ENCODE results near the gene CBLIF. TPM values are rescaled to one million over a fixed set of nuclear protein-coding genes. Genes with fewer than 3 reads are reported as not detected.

The CBLIF gene
- total RNA-seq, 4 donors from 2014 or later = not detected

DNA sequence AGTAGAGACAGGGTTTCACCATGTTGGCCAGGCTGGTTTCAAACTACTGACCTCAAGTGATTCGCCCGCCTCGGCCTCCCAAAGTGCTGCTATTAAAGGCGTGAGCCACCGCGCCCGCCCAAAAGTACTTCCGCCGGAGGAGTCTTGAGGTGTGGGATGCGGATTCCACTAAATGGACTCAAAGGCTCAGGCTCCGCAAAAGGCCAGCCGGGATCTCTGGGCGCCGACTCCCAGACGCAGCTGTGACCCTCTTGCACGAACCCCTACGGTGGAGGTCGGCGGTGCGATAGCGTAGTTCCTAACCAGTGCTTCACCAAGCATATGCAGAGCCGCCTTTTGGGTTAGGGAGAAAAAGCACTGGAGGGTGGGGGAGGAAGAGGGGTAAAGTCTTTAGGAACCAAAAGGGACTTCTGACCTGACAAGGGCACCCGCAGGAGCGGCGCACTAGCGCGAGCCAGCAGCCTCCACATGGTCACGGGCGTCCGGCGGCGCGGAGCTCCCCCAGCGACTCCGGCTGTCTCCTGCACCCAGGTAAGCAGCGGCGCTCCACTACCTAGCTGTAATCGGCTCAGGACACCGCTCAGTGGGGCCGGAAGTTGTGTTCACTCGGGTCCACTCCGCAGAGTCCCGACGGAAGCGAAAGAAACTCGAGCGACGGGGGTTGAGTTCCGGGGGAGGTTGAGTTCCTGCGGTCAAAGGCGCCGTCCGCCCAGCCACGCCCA is 34.9 kb downstream of the CBLIF start, which contains the start of gene MRPL16:
Gene MRPL16 (minus strand): TSS at position 590 of the 722 bp plus-strand sequence. CDS start 120 bp downstream, at position 470.
- intact Hi-C loops (cut with DNase I; ENCODE audit: low total_unique reads) = loop anchor here (5.0 kb wide), 1 partner anchor 1123 kb away; no protein-coding TSS in a partner anchor
- peak within 1 kb of the TSS; percentile 93 for H3K4me3 ChIP-seq (ENCODE audit: low read depth, poor library complexity, severe bottlenecking)
- no peak for TF ChIP-seq POLR2A (IDR thresholded peaks at IDR 0.05)
- TF ChIP-seq, protein P1, sequence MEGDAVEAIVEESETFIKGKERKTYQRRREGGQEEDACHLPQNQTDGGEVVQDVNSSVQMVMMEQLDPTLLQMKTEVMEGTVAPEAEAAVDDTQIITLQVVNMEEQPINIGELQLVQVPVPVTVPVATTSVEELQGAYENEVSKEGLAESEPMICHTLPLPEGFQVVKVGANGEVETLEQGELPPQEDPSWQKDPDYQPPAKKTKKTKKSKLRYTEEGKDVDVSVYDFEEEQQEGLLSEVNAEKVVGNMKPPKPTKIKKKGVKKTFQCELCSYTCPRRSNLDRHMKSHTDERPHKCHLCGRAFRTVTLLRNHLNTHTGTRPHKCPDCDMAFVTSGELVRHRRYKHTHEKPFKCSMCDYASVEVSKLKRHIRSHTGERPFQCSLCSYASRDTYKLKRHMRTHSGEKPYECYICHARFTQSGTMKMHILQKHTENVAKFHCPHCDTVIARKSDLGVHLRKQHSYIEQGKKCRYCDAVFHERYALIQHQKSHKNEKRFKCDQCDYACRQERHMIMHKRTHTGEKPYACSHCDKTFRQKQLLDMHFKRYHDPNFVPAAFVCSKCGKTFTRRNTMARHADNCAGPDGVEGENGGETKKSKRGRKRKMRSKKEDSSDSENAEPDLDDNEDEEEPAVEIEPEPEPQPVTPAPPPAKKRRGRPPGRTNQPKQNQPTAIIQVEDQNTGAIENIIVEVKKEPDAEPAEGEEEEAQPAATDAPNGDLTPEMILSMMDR (IDR thresholded peaks at IDR 0.05) = no peak
- peak; percentile 82 to 97 for DNase-seq (ENCODE audit: low spot score in 2 of 2)
- 0% methylated on average over 54 of the region's 54 CpGs for WGBS, 2 donors

DNA sequence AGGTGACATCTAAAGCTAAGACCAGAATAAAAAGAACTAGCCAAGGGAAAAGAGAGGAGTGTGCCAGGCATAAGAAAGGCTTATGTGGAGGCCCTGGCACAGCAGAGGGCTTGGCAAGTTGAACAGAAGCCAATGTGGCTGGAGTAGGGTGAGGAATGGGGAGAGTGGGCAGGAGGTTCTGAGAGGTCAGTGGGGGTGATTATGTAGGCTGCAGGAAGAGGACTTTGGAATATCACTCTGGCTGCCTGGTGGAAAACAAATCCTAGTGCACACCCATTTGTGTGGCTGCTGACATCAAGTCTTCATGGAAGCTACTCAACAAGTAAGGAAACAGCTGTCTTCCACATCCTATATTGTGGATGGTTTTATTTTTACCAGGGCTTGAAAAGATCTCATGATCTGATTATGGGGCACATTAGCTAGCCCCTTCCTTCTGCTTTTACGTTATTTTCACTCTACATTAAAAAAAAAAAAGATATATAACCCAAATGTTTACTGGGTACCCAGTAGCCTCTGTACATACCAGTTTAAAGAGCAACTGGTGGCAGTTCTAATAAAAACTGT is 38.2 kb downstream of the CBLIF start:
- TF ChIP-seq POLR2A (IDR thresholded peaks at IDR 0.05) = no peak
- TF ChIP-seq, protein P1 (IDR thresholded peaks at IDR 0.05) = no peak
- H3K4me3 ChIP-seq (ENCODE audit: low read depth, poor library complexity, severe bottlenecking) = no peak overlapping the region
- WGBS, 2 donors = 57 to 68% methylated on average over 1 of the region's 1 CpG
- no peak for DNase-seq (ENCODE audit: low spot score in 2 of 2)
- intact Hi-C loops (cut with DNase I; ENCODE audit: low total_unique reads) = loop anchor here (10.0 kb wide), 1 partner anchor 112 kb away; no protein-coding TSS in a partner anchor

DNA sequence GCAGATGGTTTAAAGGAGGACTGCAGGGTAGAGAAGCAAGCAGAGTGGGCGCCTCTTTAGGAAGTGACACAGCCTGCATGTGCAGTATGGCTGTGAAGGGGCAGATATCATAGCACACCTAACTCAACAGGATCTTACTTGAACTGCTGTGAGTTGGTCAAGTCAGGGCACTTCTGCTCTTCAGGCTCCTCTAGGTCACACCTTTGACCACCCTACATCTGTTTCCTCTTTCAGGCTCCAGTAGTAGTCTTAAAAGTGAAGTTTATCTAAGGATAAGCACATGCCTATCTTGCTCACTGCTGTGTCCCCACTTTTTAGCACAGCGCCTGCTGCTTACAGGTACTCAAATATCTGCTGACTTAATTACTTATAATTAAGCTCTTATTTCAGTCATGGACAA is 41.2 kb downstream of the CBLIF start:
- TF ChIP-seq, protein P1 (IDR thresholded peaks at IDR 0.05) = no peak
- intact Hi-C loops (cut with DNase I; ENCODE audit: low total_unique reads) = loop anchor here (5.0 to 10.0 kb wide), 2 partner anchors 52 to 109 kb away; no protein-coding TSS in a partner anchor
- WGBS, 2 donors = 87 to 98% methylated on average over 2 of the region's 2 CpGs
- no peak overlapping the region for H3K4me3 ChIP-seq (ENCODE audit: low read depth, poor library complexity, severe bottlenecking)
- DNase-seq (ENCODE audit: low spot score in 2 of 2) = no peak

DNA sequence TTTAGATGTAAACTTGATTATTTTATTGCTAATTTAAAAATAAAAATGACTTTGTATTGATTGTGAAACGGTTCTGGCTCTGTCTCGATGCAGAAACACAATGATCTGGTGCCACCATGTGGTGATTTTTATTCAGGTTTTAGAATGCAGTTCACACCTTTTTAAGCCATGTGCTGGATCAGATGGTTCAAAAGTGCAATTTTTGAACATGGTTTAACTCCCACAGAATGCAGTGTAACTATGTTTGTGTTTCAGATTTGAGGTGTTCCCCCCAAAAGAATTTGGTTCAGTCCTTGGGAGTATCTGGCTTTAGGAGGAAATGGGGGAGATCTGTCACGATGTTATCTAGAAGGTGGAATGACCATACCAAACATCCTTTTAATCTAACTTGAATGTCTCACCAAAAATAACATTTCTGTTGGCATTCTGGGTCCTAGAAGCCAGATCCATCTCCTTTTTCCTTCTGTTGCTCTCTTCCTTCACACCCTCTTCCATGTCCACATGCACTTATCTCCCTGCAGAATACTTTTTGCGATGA is 42.6 kb downstream of the CBLIF start:
- TF ChIP-seq, protein P1 (IDR thresholded peaks at IDR 0.05) = no peak
- 34 to 49% methylated on average over 4 of the region's 4 CpGs for WGBS, 2 donors
- peak in 1 of 2 donors; percentile 49 for DNase-seq (ENCODE audit: low spot score in 2 of 2)
- intact Hi-C loops (cut with DNase I; ENCODE audit: low total_unique reads) = loop anchor here (5.0 to 10.0 kb wide), 2 partner anchors 50 to 108 kb away; no protein-coding TSS in a partner anchor
- H3K4me3 ChIP-seq (ENCODE audit: low read depth, poor library complexity, severe bottlenecking) = no peak overlapping the region

DNA sequence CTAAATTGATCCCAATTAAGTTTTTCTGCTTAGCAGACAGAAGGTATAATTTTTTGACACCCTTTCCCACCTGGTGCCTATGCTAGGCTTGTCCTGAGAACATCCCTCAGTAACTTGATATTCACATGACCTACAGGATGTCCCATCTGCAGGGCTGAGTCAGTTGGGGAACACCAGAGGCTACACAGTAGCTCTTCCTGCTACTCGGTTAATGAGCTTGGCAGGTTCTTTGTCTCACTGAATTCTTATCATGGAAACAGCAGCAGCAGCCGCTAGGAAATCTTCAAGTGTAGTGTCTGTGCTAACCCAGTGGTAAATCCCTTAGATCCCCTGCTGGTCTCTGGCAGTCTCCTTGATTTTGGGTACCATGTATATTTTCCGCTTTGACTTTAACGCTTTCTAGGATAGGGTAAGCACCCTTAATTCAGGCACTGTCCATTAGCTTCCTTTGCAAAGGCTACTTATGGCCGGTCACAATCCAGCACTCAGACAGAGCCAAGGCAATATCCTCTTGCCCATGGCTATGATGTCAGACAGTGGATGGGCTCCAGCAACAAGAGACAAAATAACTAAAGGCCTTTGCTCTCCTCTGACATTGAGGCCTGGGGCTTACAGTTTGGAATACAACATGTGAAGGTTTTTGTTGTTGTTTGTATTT is 43.2 kb downstream of the CBLIF start:
- intact Hi-C loops (cut with DNase I; ENCODE audit: low total_unique reads) = loop anchor here (5.0 to 10.0 kb wide), 2 partner anchors 50 to 107 kb away; no protein-coding TSS in a partner anchor
- H3K4me3 ChIP-seq (ENCODE audit: low read depth, poor library complexity, severe bottlenecking) = no peak overlapping the region
- WGBS, 2 donors = 53 to 54% methylated on average over 5 of the region's 5 CpGs
- TF ChIP-seq, protein P1 (IDR thresholded peaks at IDR 0.05) = no peak
- no peak for TF ChIP-seq POLR2A (IDR thresholded peaks at IDR 0.05)
- DNase-seq (ENCODE audit: low spot score in 2 of 2) = no peak
